Large intestine (tissue), 3 donors: ENCODE data around the gene BMP7. TPM values are rescaled to one million over a fixed set of nuclear protein-coding genes. Genes with fewer than 3 reads are reported as not detected.

Experiments
- DNase-seq, 2 donors: peaks; one replicate each; pipeline versions ENCODE4 v3.0.0 to v3.0.0-alpha.2; 2013
- H3K27ac ChIP-seq: one replicate; pipeline ENCODE4 v1.5.1; 2013; ENCODE audit warnings: low read length
- H3K27me3 ChIP-seq: 2 replicates; pipeline ENCODE4 v1.6.1; 2013; ENCODE audit warnings: low read length; ENCODE audit not compliant: control insufficient read depth, insufficient read depth
- H3K36me3 ChIP-seq: 2 replicates; pipeline ENCODE4 v1.6.1; 2013; ENCODE audit warnings: low read length; ENCODE audit not compliant: control insufficient read depth, insufficient read depth
- H3K4me1 ChIP-seq: one replicate; pipeline ENCODE4 v1.6.1; 2013; ENCODE audit warnings: low read length; ENCODE audit not compliant: control insufficient read depth, insufficient read depth
- H3K4me3 ChIP-seq: one replicate; pipeline ENCODE4 v1.5.1; 2013; ENCODE audit warnings: low read length
- H3K9me3 ChIP-seq: one replicate; pipeline ENCODE4 v1.6.1; 2013; ENCODE audit warnings: mild to moderate bottlenecking, low read depth, low read length, moderate library complexity; ENCODE audit not compliant: control insufficient read depth
- WGBS: methylation state at CpG from one replicate; pipeline ENCODE4 v1.1.5; 2013; ENCODE audit warnings: low lambda C conversion rate; ENCODE audit not compliant: insufficient coverage; 5-methylcytosine and 5-hydroxymethylcytosine counted together
- polyA plus RNA-seq: library from polyadenylated mRNA; unstranded; fragments of 120-200 nt; gene quantifications from one replicate; pipeline ENCODE4 v1.2.1, GENCODE V29; 2013

BMP7 gene
- polyA plus RNA-seq, 1 donor = 3.0 TPM

GRCh38 chr20:57183457-57184009 lies 82.9 kb downstream of the BMP7 start:
- Histone ChIP-seq H3K36me3 (no peaks in the 10 kb centered on the region), H3K4me3 (no peak overlapping the region), H3K27ac (no peak overlapping the region), H3K4me1 (no peaks in the 10 kb centered on the region), H3K27me3 (no peaks in the 10 kb centered on the region), H3K9me3 (no peaks in the 10 kb centered on the region)
- DNase-seq = no peak
- WGBS = no CpG with 5 or more reads among the region's 19 CpGs

GRCh38 chr20:57181639-57182038 lies 84.8 kb downstream of the BMP7 start:
- H3K27me3 ChIP-seq = no peaks in the 10 kb centered on the region
- no peak overlapping the region for H3K4me3 ChIP-seq
- WGBS = no CpG with 5 or more reads among the region's 7 CpGs
- DNase-seq = no peak
- no peaks in the 10 kb centered on the region for H3K4me1 ChIP-seq
- no peaks in the 10 kb centered on the region for H3K9me3 ChIP-seq
- H3K36me3 ChIP-seq = no peaks in the 10 kb centered on the region
- no peak overlapping the region for H3K27ac ChIP-seq

- Histone ChIP-seq H3K27ac (no peak overlapping the region), H3K4me1 (no peaks in the 10 kb centered on the region), H3K27me3 (no peaks in the 10 kb centered on the region), H3K36me3 (no peaks in the 10 kb centered on the region), H3K4me3 (no peak overlapping the region), H3K9me3 (no peaks in the 10 kb centered on the region)
- WGBS = no CpG with 5 or more reads among the region's 5 CpGs
- DNase-seq = peak in 1 of 2 donors; percentile 30
Observed at GRCh38 chr20:57180954-57181353, 85.5 kb downstream of the BMP7 start.

GRCh38 chr20:57180387-57180786 lies 86.1 kb downstream of the BMP7 start:
- H3K4me1 ChIP-seq = no peaks in the 10 kb centered on the region
- no peak for DNase-seq
- H3K27me3 ChIP-seq = no peaks in the 10 kb centered on the region
- no peaks in the 10 kb centered on the region for H3K36me3 ChIP-seq
- H3K4me3 ChIP-seq = no peak overlapping the region
- H3K27ac ChIP-seq = no peak overlapping the region
- no CpG with 5 or more reads among the region's 10 CpGs for WGBS
- no peaks in the 10 kb centered on the region for H3K9me3 ChIP-seq

- Histone ChIP-seq H3K27ac (no peak overlapping the region), H3K36me3 (no peaks in the 10 kb centered on the region), H3K27me3 (no peaks in the 10 kb centered on the region), H3K9me3 (no peaks in the 10 kb centered on the region), H3K4me1 (no peaks in the 10 kb centered on the region), H3K4me3 (no peak overlapping the region)
- no peak for DNase-seq
- no CpG with 5 or more reads among the region's 20 CpGs for WGBS
Observed at GRCh38 chr20:57179265-57179664, 87.2 kb downstream of the BMP7 start.

GRCh38 chr20:57178582-57179111 lies 87.8 kb downstream of the BMP7 start:
- H3K4me3 ChIP-seq = no peak overlapping the region
- H3K27me3 ChIP-seq = no peaks in the 10 kb centered on the region
- no peak for DNase-seq
- no peaks in the 10 kb centered on the region for H3K4me1 ChIP-seq
- H3K36me3 ChIP-seq = no peaks in the 10 kb centered on the region
- no CpG with 5 or more reads among the region's 8 CpGs for WGBS
- no peaks in the 10 kb centered on the region for H3K9me3 ChIP-seq
- no peak overlapping the region for H3K27ac ChIP-seq

- no peaks in the 10 kb centered on the region for H3K27me3 ChIP-seq
- H3K4me3 ChIP-seq = no peak overlapping the region
- H3K4me1 ChIP-seq = no peaks in the 10 kb centered on the region
- H3K27ac ChIP-seq = no peak overlapping the region
- no peak for DNase-seq
- 95% methylated on average over 4 of the region's 19 CpGs for WGBS
- no peaks in the 10 kb centered on the region for H3K9me3 ChIP-seq
- no peaks in the 10 kb centered on the region for H3K36me3 ChIP-seq
Observed at GRCh38 chr20:57177636-57178280, 88.7 kb downstream of the BMP7 start.

- Histone ChIP-seq H3K4me3 (no peak overlapping the region), H3K36me3 (no peaks in the 10 kb centered on the region), H3K4me1 (no peaks in the 10 kb centered on the region), H3K27ac (no peak overlapping the region), H3K27me3 (no peaks in the 10 kb centered on the region), H3K9me3 (no peaks in the 10 kb centered on the region)
- no peak for DNase-seq
- WGBS = 100% methylated on average over 2 of the region's 2 CpGs
Observed at GRCh38 chr20:57176842-57177241, 89.6 kb downstream of the BMP7 start.

- no peak overlapping the region for H3K4me3 ChIP-seq
- WGBS = no CpG with 5 or more reads among the region's 8 CpGs
- no peak overlapping the region for H3K27ac ChIP-seq
- no peak for DNase-seq
- no peaks in the 10 kb centered on the region for H3K27me3 ChIP-seq
- H3K9me3 ChIP-seq = no peaks in the 10 kb centered on the region
- no peaks in the 10 kb centered on the region for H3K36me3 ChIP-seq
- no peaks in the 10 kb centered on the region for H3K4me1 ChIP-seq
Observed at GRCh38 chr20:57175397-57176010, 90.9 kb downstream of the BMP7 start.

GRCh38 chr20:57174737-57175136 lies 91.7 kb downstream of the BMP7 start:
- H3K27ac ChIP-seq = no peak overlapping the region
- H3K27me3 ChIP-seq = no peaks in the 10 kb centered on the region
- H3K4me3 ChIP-seq = no peak overlapping the region
- no peak for DNase-seq
- WGBS = no CpG with 5 or more reads among the region's 9 CpGs
- no peaks in the 10 kb centered on the region for H3K4me1 ChIP-seq
- H3K36me3 ChIP-seq = no peaks in the 10 kb centered on the region
- no peaks in the 10 kb centered on the region for H3K9me3 ChIP-seq
